ENCODE measurements around the gene OTOA. TPM values are rescaled to one million over a fixed set of nuclear protein-coding genes. Genes with fewer than 3 reads are reported as not detected.

Gene OTOA
- total RNA-seq, 1 experiment from 2014 or later = 0.11 TPM

DNA sequence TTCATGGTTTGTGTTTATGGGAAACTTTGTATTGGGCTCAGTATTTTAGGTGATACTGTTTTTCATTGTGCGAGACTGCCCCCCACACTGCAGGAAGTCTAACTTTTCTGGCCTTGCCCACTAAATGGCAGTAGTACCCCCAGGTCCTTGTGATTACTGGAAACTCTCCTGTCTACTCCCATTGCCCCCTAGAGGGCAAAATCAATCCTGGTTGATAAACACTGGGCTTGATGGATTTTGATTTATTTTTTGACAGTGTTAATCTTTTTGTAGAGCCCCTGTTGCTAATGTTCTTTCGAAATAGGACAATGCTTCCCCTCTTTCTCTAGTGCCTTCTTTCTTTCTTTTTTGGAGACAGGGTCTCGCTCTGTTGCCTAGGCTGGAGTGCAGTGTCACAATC, 48.9 kb upstream of the OTOA start:
- Histone ChIP-seq H2BK5ac (ENCODE audit: insufficient read length, low read length) (no peak overlapping the region), H3K4me2 (ENCODE audit: insufficient read depth, insufficient read length, low read length) (no peak overlapping the region), H3K9ac (ENCODE audit: extremely low read depth, insufficient read length, low read length) (no peak overlapping the region), H3K4me1 (ENCODE audit: insufficient read depth, low read length) (peaks cover 8% of the 10 kb centered on the region), H3K14ac (ENCODE audit: insufficient read depth, low read length) (no peak overlapping the region), H2AFZ (ENCODE audit: low read length) (no peak overlapping the region), H2BK12ac (ENCODE audit: insufficient read length, low read depth, low read length) (no peak overlapping the region), H3K79me1 (ENCODE audit: insufficient read depth, low read depth, low read length, poor library complexity, severe bottlenecking) (peaks cover 14% of the 10 kb centered on the region), H3K27me3 (ENCODE audit: insufficient read depth, low read length) (no peaks in the 10 kb centered on the region), H4K20me1 (ENCODE audit: control insufficient read depth, insufficient read depth, insufficient read length) (no peaks in the 10 kb centered on the region), H3K23me2 (ENCODE audit: insufficient read length, low read depth, low read length, poor library complexity, severe bottlenecking) (no peaks in the 10 kb centered on the region), H3K18ac (ENCODE audit: insufficient read length, low read depth, low read length) (no peak overlapping the region), H2BK15ac (ENCODE audit: low read depth, low read length) (no peak overlapping the region), H3K4ac (ENCODE audit: low read depth, low read length) (no peak overlapping the region), H3T11ph (ENCODE audit: low read length) (no peak overlapping the region), H2BK20ac (ENCODE audit: low read depth, low read length, poor library complexity, severe bottlenecking) (no peak overlapping the region), H4K91ac (ENCODE audit: insufficient read length, low read depth, low read length) (no peak overlapping the region), H4K8ac (replicated peaks; ENCODE audit: insufficient read length, low read depth, low read length) (no peak overlapping the region), H3K27ac (ENCODE audit: insufficient read length, low read depth, low read length) (no peak overlapping the region), H4K5ac (ENCODE audit: insufficient read length, low read depth, low read length) (no peak overlapping the region), H3K79me2 (ENCODE audit: insufficient read depth, low read length) (peaks cover 11% of the 10 kb centered on the region; the same call in 1 of the 2 replicates), H2AK5ac (ENCODE audit: insufficient read length, low read length) (no peak overlapping the region), H3K56ac (ENCODE audit: insufficient read length, low read depth, low read length) (no peak overlapping the region), H2BK120ac (ENCODE audit: low read depth, low read length, poor library complexity, severe bottlenecking) (no peak overlapping the region), H3K9me3 (ENCODE audit: control insufficient read depth, low read depth, low read length) (no peaks in the 10 kb centered on the region), H3K23ac (ENCODE audit: insufficient read length, low read depth, low read length) (no peak overlapping the region)
- H3K27ac Mint-ChIP-seq = 0 out of 7 replicates have a peak overlapping the region, but pooled peaks of 1 of the 3 experiments have one; percentile 10
- H3K36me3 Mint-ChIP-seq (ENCODE audit: insufficient read depth in 1 of 3, low read depth in 3 of 3) = peaks cover 8 to 31% (median 28%) of the 10 kb centered on the region in 3 experiments; a peak in 6 of 7 replicates
- WGBS (ENCODE audit: extremely low coverage, insufficient read length, low lambda C conversion rate) = no CpG with 5 or more reads among the region's 3 CpGs
- H3K9me3 Mint-ChIP-seq = no peaks in the 10 kb centered on the region
- no peaks in the 10 kb centered on the region for H3K27me3 Mint-ChIP-seq (ENCODE audit: low read depth)
- H3K4me1 Mint-ChIP-seq = peaks cover 31 to 32% of the 10 kb centered on the region in 2 experiments
- DNase-seq = no peak
- no peak overlapping the region for H3K4me3 Mint-ChIP-seq
- TF ChIP-seq, protein P1, sequence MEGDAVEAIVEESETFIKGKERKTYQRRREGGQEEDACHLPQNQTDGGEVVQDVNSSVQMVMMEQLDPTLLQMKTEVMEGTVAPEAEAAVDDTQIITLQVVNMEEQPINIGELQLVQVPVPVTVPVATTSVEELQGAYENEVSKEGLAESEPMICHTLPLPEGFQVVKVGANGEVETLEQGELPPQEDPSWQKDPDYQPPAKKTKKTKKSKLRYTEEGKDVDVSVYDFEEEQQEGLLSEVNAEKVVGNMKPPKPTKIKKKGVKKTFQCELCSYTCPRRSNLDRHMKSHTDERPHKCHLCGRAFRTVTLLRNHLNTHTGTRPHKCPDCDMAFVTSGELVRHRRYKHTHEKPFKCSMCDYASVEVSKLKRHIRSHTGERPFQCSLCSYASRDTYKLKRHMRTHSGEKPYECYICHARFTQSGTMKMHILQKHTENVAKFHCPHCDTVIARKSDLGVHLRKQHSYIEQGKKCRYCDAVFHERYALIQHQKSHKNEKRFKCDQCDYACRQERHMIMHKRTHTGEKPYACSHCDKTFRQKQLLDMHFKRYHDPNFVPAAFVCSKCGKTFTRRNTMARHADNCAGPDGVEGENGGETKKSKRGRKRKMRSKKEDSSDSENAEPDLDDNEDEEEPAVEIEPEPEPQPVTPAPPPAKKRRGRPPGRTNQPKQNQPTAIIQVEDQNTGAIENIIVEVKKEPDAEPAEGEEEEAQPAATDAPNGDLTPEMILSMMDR (conservative IDR thresholded peaks at IDR 0.05) = peak; percentile 56

Data from H9 (cell line).